Activated CD4-positive, alpha-beta T cell treated with anti-CD3 and anti-CD28 coated beads, Interleukin-2, Interleukin-4, amounts not matched to agents 100 ng/mL and 50 ng/mL, durations not matched to agents 16 hours and 8 hours (primary cell): ENCODE measurements around the gene GDF10.

ENCODE experiments used
- DNase-seq: peaks from one replicate; pipeline ENCODE4 v3.0.0-alpha.2; 2020; ENCODE audit warnings: low spot score

Gene GDF10

GRCh38 chr10:47315421-47315820, 15.4 kb downstream of the GDF10 start:
- DNase-seq, result no peak

GRCh38 chr10:47316131-47316530, 16.1 kb downstream of the GDF10 start:
- no peak for DNase-seq

GRCh38 chr10:47317251-47317650, 17.3 kb downstream of the GDF10 start:
- DNase-seq, result no peak

GRCh38 chr10:47318706-47319105, 18.7 kb downstream of the GDF10 start:
- no peak for DNase-seq

- DNase-seq, result no peak
Measured at GRCh38 chr10:47319784-47320183, 19.8 kb downstream of the GDF10 start.

- no peak for DNase-seq
Measured at GRCh38 chr10:47320812-47321211, 20.8 kb downstream of the GDF10 start.

- no peak for DNase-seq
Measured at GRCh38 chr10:47321521-47322195, 21.7 kb downstream of the GDF10 start.

- DNase-seq, result no peak
Measured at GRCh38 chr10:47322300-47323061, 22.5 kb downstream of the GDF10 start, which contains the start of gene GDF2. Gene GDF2, plus strand, starts transcription at chr10:47322454. Its CDS starts 215 bp downstream, at chr10:47322669.

GRCh38 chr10:47323087-47323486, 23.1 kb downstream of the GDF10 start:
- DNase-seq, result no peak

GRCh38 chr10:47323636-47324296, 23.8 kb downstream of the GDF10 start:
- DNase-seq, result no peak

- DNase-seq, result no peak
Measured at GRCh38 chr10:47325303-47326291, 25.6 kb downstream of the GDF10 start.

GRCh38 chr10:47326306-47326926, 26.4 kb downstream of the GDF10 start:
- no peak for DNase-seq

- no peak for DNase-seq
Measured at GRCh38 chr10:47326927-47327330, 26.9 kb downstream of the GDF10 start.

- no peak for DNase-seq
Measured at GRCh38 chr10:47329855-47330254, 29.9 kb downstream of the GDF10 start.

GRCh38 chr10:47330366-47330765, 30.4 kb downstream of the GDF10 start:
- no peak for DNase-seq

- DNase-seq, result no peak
Measured at GRCh38 chr10:47330804-47331203, 30.8 kb downstream of the GDF10 start.

- no peak for DNase-seq
Measured at GRCh38 chr10:47331491-47331890, 31.5 kb downstream of the GDF10 start.

GRCh38 chr10:47331954-47332353, 32.0 kb downstream of the GDF10 start:
- no peak for DNase-seq

- no peak for DNase-seq
Measured at GRCh38 chr10:47332371-47332770, 32.4 kb downstream of the GDF10 start.

GRCh38 chr10:47332946-47333345, 32.9 kb downstream of the GDF10 start:
- no peak for DNase-seq

- no peak for DNase-seq
Measured at GRCh38 chr10:47333532-47333931, 33.5 kb downstream of the GDF10 start.
